ENCODE data around the gene GNE.
"Not testable (repeated sequence)": the region's sequence is repeated elsewhere in the genome, so short reads cannot be mapped to it uniquely, and the experiment has no call there.

Gene GNE

GRCh38 chr9:36207546-36208012 is 50.7 kb downstream of the GNE start:
- DNase-seq, result no peak

- DNase-seq, result no peak
These were observed 51.2 kb downstream of the GNE start for GRCh38 chr9:36207016-36207415.

GRCh38 chr9:36204906-36205547 is 53.2 kb downstream of the GNE start:
- no peak for DNase-seq

- no peak for DNase-seq
These were observed 63.8 kb downstream of the GNE start for GRCh38 chr9:36194326-36195000.

- DNase-seq, result no peak
These were observed 65.2 kb downstream of the GNE start for GRCh38 chr9:36193023-36193422.

GRCh38 chr9:36192196-36192595 is 66.1 kb downstream of the GNE start:
- DNase-seq, result no peak

GRCh38 chr9:36191686-36192085 is 66.6 kb downstream of the GNE start:
- DNase-seq, result no peak

- peak; percentile 3 for DNase-seq
These were observed 67.0 kb downstream of the GNE start for GRCh38 chr9:36191290-36191645.

GRCh38 chr9:36190388-36191289 is 67.6 kb downstream of the GNE start, which contains the start of gene CLTA:
TSS of gene CLTA (plus strand) at chr9:36190921. CDS start at chr9:36191057, 136 bp downstream.
- peak; percentile 96 for DNase-seq

GRCh38 chr9:36189976-36190375 is 68.3 kb downstream of the GNE start:
- no peak for DNase-seq

- no peak for DNase-seq
These were observed 70.0 kb downstream of the GNE start for GRCh38 chr9:36188212-36188611.

- DNase-seq, result no peak
These were observed 70.8 kb downstream of the GNE start for GRCh38 chr9:36187414-36187813.

GRCh38 chr9:36180243-36180642 is 78.0 kb downstream of the GNE start:
- not testable (repeated sequence) for DNase-seq

- DNase-seq, result no peak
These were observed 80.7 kb downstream of the GNE start for GRCh38 chr9:36177571-36177970.

GRCh38 chr9:36176496-36176895 is 81.8 kb downstream of the GNE start:
- not testable (repeated sequence) for DNase-seq

GRCh38 chr9:36175209-36175608 is 83.0 kb downstream of the GNE start:
- DNase-seq, result not testable (repeated sequence)

- DNase-seq, result no peak
These were observed 83.5 kb downstream of the GNE start for GRCh38 chr9:36174731-36175130.

- no peak for DNase-seq
These were observed 84.0 kb downstream of the GNE start for GRCh38 chr9:36174271-36174670.

GRCh38 chr9:36173861-36174260 is 84.4 kb downstream of the GNE start:
- DNase-seq, result no peak

- no peak for DNase-seq
These were observed 87.7 kb downstream of the GNE start for GRCh38 chr9:36170531-36170930.

GRCh38 chr9:36169708-36170107 is 88.5 kb downstream of the GNE start:
- DNase-seq, result no peak

- DNase-seq, result no peak
These were observed 89.1 kb downstream of the GNE start, which contains the start of gene CCIN for GRCh38 chr9:36169166-36169565. TSS of gene CCIN (plus strand) at chr9:36169388. CDS start at chr9:36169503, 115 bp downstream.

- peak; percentile 81 for DNase-seq
These were observed 91.9 kb downstream of the GNE start for GRCh38 chr9:36166168-36166927.

Measured in CD4-positive, alpha-beta T cell treated with Interferon gamma for 1 hour (primary cell).